ENCODE measurements around the gene CDC26.
"Not testable (repeated sequence)": the region's sequence is repeated elsewhere in the genome, so short reads cannot be mapped to it uniquely, and the experiment has no call there.

Gene CDC26

GRCh38 chr9:113301548-113301947, 26.2 kb upstream of the CDC26 start:
- DNase-seq (ENCODE audit: insufficient read length, low spot score) (no peak), FAIRE-seq (no peak)
- TF ChIP-seq POLR2A (IDR thresholded peaks at IDR 0.05; ENCODE audit: low read depth, low read length), result no peak

GRCh38 chr9:113299800-113300292, 24.5 kb upstream of the CDC26 start:
- no peak for TF ChIP-seq POLR2A (IDR thresholded peaks at IDR 0.05; ENCODE audit: low read depth, low read length)
- FAIRE-seq (no peak), DNase-seq (ENCODE audit: insufficient read length, low spot score) (no peak)

GRCh38 chr9:113298924-113299770, 23.8 kb upstream of the CDC26 start:
- no peak for TF ChIP-seq POLR2A (IDR thresholded peaks at IDR 0.05; ENCODE audit: low read depth, low read length)
- FAIRE-seq, result no peak
- no peak for DNase-seq (ENCODE audit: insufficient read length, low spot score)

- FAIRE-seq (no peak), DNase-seq (ENCODE audit: insufficient read length, low spot score) (no peak)
- TF ChIP-seq POLR2A (IDR thresholded peaks at IDR 0.05; ENCODE audit: low read depth, low read length), result no peak
Measured at GRCh38 chr9:113298311-113298710, 22.9 kb upstream of the CDC26 start.

GRCh38 chr9:113296796-113297558, 21.6 kb upstream of the CDC26 start:
- DNase-seq (ENCODE audit: insufficient read length, low spot score) (no peak), FAIRE-seq (no peak)
- no peak for TF ChIP-seq POLR2A (IDR thresholded peaks at IDR 0.05; ENCODE audit: low read depth, low read length)

GRCh38 chr9:113296247-113296646, 20.9 kb upstream of the CDC26 start:
- not testable (repeated sequence) for FAIRE-seq; DNase-seq (ENCODE audit: insufficient read length, low spot score)

GRCh38 chr9:113293285-113293878, 18.0 kb upstream of the CDC26 start:
- no peak for DNase-seq (ENCODE audit: insufficient read length, low spot score)
- no peak for FAIRE-seq
- TF ChIP-seq POLR2A (IDR thresholded peaks at IDR 0.05; ENCODE audit: low read depth, low read length), result no peak

- no peak for DNase-seq (ENCODE audit: insufficient read length, low spot score)
- TF ChIP-seq POLR2A (IDR thresholded peaks at IDR 0.05; ENCODE audit: low read depth, low read length), result no peak
- FAIRE-seq, result no peak
Measured at GRCh38 chr9:113290052-113290607, 14.8 kb upstream of the CDC26 start.

- FAIRE-seq (no peak), DNase-seq (ENCODE audit: insufficient read length, low spot score) (no peak)
- no peak for TF ChIP-seq POLR2A (IDR thresholded peaks at IDR 0.05; ENCODE audit: low read depth, low read length)
Measured at GRCh38 chr9:113289091-113289490, 13.7 kb upstream of the CDC26 start.

- FAIRE-seq (no peak), DNase-seq (ENCODE audit: insufficient read length, low spot score) (no peak)
- TF ChIP-seq POLR2A (IDR thresholded peaks at IDR 0.05; ENCODE audit: low read depth, low read length), result no peak
Measured at GRCh38 chr9:113281356-113281755, 6.0 kb upstream of the CDC26 start.

GRCh38 chr9:113278840-113279239, 3.5 kb upstream of the CDC26 start:
- DNase-seq (ENCODE audit: insufficient read length, low spot score) (no peak), FAIRE-seq (no peak)
- no peak for TF ChIP-seq POLR2A (IDR thresholded peaks at IDR 0.05; ENCODE audit: low read depth, low read length)

GRCh38 chr9:113274474-113275156, 757 bp downstream of the CDC26 start:
- DNase-seq (ENCODE audit: insufficient read length, low spot score), result peak; percentile 29
- FAIRE-seq, result peak; percentile 94

GRCh38 chr9:113269871-113270270, 5.5 kb downstream of the CDC26 start:
- no peak for DNase-seq (ENCODE audit: insufficient read length, low spot score)
- no peak for FAIRE-seq
- TF ChIP-seq POLR2A (IDR thresholded peaks at IDR 0.05; ENCODE audit: low read depth, low read length), result no peak

More at GRCh38 chr9:113274474-113275156, 757 bp downstream of the CDC26 start:
- no peak for TF ChIP-seq POLR2A (IDR thresholded peaks at IDR 0.05; ENCODE audit: low read depth, low read length)

All from H54 (cell line).